Umbilical cord (tissue), 2 donors: ENCODE data around the gene WDR81. TPM values are rescaled to one million over a fixed set of nuclear protein-coding genes. Genes with fewer than 3 reads are reported as not detected.
"Not testable (repeated sequence)": the region's sequence is repeated elsewhere in the genome, so short reads cannot be mapped to it uniquely, and the experiment has no call there.

Experiments used
- DNase-seq: peaks from one replicate; pipeline ENCODE4 v3.0.0-alpha.2; 2015; ENCODE audit warnings: low spot score
- total RNA-seq: library from RNA; depleted of rRNA; stranded (reverse); fragments of >200 nt; gene quantifications from one replicate; pipeline ENCODE4 v1.2.3, GENCODE V29; 2014; ENCODE audit warnings: low replicate concordance; ENCODE audit not compliant: insufficient read depth

WDR81 gene
- total RNA-seq, 1 donor from 2014 or later = 12.0 TPM

GRCh38 chr17:1730326-1731193 is 6.1 kb downstream of the WDR81 start:
- DNase-seq = no peak

GRCh38 chr17:1731194-1731506 is 6.6 kb downstream of the WDR81 start:
- no peak for DNase-seq

GRCh38 chr17:1732241-1732832 is 7.8 kb downstream of the WDR81 start:
- DNase-seq = no peak

GRCh38 chr17:1732833-1733321 is 8.4 kb downstream of the WDR81 start:
- no peak for DNase-seq

DNA sequence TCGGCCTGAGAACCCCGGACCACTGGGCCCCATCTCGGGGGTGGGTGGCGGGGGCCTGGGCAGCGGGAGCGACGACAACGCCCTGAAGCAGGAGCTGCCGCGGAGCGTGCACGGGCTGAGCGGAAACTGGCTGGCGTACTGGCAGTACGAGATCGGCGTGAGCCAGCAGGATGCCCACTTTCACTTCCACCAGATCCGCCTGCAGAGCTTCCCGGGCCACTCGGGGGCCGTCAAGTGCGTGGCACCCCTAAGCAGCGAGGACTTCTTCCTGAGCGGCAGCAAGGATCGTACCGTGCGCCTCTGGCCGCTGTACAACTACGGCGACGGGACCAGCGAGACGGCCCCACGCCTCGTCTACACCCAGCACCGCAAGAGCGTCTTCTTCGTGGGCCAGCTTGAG is 9.3 kb downstream of the WDR81 start:
- no peak for DNase-seq

DNA sequence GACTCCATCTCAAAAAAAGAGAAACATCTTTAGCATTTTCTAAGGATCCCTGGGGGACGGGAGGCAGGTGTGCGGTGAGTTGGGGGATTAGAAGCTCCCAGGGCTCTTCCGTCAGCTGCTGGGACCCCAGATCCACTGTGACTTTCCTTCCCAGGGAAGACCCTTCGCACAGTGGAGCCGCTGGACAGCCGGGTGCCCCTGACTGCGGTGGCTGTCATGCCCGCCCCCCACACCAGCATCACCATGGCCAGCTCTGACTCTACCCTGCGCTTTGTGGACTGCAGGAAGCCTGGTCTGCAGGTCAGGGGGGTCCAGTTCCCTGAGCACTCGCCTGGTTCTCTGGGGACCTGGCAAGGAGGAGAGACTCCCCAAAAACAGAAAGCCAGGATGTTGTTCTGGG is 10.9 kb downstream of the WDR81 start:
- DNase-seq = no peak

GRCh38 chr17:1735834-1736347 is 11.4 kb downstream of the WDR81 start:
- DNase-seq = no peak

GRCh38 chr17:1736348-1737281 is 12.1 kb downstream of the WDR81 start:
- peak; percentile 85 for DNase-seq

GRCh38 chr17:1737531-1738291 is 13.2 kb downstream of the WDR81 start:
- DNase-seq = no peak

DNA sequence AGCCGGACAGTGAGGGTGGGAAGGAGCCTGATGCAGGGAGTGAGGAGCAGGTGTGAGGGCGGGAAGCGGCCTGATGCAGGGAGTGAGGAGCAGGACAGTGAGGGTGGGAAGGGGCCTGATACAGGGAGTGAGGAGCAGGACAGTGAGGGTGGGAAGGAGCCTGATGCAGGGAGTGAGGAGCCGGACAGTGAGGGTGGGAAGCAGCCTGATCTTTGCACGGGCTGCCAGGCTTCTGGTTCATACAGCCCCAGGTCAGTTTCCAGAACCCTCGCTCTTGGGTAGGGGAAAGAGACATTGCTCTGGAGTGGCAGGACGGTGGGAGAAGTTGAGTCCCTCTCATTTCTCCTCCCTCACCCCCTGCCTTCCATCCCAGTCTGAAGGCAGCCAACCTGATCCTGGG is 17.4 kb downstream of the WDR81 start:
- DNase-seq = not testable (repeated sequence)

DNA sequence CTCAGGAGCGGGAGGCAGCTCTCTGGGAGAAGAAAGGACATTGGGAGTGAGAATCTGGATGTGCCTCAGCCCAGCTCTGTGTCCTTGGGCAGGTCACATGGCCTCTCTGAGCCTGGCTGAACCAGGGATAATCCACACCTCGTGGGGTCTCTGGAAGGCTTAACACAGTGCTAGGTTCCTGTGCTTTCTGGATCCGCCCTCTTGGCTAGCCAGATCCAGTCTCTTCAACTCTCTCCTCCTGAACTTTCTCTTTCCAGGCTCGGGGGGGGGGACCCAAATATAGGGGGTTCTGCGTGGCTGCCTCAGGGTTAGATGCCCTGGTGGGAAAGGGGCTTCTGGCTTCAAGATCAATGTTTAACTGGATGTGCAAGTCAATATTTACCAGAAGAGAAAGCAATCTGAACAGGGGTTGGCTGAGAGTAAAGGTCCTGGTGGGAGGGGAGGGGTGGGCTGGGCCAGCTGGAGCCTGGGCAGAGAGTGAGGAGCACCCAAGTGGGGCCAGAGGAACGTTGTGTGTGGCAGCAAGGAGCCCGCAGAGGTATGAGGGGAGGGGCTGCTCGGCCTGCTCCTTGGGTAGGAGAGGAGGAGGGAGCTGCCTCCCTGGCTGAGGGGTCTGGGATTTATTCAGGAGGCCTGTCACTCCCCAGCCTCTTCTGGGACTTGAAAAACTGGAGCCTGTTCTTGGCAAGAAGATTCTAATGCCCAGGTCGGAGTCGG is 18.0 kb downstream of the WDR81 start, which contains the start of gene SERPINF2:
TSS of gene SERPINF2 (plus strand) at position 501 of the 717 bp plus-strand sequence. CDS start 2,125 bp downstream, outside the sequence.
- no peak for DNase-seq

GRCh38 chr17:1743088-1743439 is 18.6 kb downstream of the WDR81 start:
- DNase-seq = no peak

DNA sequence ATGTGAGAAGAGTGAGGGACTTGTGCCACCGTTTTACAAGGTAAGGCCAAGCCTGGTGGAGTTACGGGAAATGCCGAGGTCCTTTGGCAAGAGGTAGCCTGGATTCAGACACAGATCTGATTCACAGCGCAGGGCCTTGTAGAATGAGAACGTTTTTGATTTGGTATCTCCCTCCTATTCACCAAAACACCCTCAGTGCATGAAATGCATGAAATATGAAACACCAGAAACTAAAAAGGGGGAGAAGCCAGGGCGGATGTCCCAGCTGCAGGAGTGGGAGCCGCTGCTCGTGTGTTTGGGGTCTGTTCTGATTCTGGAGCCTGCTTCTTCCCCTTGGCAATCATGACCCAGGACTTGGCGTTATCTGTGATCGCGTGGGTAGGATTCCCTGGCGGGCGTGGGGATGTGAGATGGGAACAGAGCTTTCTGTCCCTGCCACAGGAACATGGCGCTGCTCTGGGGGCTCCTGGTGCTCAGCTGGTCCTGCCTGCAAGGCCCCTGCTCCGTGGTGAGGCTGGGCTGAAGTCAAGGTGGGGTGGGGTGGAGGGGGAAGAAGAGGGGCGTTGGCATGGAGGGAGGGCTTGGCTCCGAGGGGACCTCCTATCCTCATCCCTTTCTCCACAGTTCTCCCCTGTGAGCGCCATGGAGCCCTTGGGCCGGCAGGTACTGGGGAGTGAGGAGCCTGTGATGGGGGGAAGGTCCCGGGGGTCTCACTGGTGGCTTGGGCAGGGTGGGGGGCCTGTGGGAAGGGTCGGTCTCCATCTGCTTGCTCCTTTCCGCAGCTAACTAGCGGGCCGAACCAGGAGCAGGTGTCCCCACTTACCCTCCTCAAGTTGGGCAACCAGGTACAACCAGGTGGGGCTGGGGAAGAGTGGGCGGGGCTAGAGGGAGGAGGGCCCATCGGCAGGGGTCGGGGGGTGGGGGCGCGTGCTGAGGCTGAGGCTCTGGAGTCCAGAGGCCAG is 20.3 kb downstream of the WDR81 start:
- no peak for DNase-seq

DNA sequence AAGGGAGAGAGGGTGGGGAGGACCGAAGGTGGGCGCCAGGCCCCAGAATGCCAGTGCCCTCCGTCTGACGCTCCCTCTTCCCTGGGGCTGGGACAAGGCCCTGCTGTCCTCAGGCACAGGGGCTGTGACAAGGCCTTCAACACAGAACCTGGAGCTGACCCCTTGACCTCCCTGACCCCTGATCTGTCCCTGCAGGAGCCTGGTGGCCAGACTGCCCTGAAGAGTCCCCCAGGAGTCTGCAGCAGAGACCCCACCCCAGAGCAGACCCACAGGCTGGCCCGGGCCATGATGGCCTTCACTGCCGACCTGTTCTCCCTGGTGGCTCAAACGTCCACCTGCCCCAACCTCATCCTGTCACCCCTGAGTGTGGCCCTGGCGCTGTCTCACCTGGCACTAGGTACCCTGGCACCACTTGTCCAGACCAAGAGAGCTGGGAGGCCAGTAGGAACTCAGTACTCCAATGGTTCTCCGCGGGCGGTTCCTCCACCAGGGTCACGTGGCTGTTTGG is 21.1 kb downstream of the WDR81 start:
- DNase-seq = no peak

DNA sequence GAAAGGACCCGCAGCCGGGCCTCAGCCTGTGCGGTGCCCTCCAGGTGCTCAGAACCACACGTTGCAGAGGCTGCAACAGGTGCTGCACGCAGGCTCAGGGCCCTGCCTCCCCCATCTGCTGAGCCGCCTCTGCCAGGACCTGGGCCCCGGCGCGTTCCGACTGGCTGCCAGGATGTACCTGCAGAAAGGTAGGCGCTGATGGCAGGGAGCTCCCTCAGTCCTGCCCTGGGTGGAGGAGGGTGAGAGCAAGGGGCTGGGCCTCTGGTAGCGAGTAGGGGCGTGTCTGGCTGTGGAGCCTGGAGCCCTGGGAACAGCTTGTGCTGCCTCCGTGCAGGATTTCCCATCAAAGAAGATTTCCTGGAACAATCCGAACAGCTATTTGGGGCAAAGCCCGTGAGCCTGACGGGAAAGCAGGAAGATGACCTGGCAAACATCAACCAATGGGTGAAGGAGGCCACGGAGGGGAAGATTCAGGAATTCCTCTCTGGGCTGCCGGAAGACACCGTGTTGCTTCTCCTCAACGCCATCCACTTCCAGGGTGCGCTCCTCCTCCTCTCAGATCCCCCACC is 22.6 kb downstream of the WDR81 start:
- DNase-seq = peak; percentile 66

DNA sequence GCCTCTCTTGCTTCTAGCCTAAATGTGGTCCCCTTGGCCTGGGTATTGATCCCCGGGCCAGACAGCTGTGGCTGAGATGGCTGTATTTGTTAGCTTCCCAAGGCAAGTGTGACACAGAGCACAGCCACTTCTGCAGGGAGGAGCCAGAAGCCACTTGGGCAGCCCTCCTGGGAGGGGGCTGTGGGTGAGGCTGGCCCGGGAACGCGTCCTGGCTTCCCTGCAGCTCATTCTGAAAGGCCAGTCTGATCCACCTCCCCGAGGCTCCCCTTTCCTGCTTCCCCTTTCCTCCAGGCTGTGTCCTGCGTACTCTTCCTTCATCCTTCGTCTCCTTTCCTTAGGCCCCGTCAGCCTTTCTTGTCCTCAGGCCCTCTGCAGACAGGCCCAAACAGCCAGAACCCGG is 26.1 kb downstream of the WDR81 start:
- no peak for DNase-seq

DNA sequence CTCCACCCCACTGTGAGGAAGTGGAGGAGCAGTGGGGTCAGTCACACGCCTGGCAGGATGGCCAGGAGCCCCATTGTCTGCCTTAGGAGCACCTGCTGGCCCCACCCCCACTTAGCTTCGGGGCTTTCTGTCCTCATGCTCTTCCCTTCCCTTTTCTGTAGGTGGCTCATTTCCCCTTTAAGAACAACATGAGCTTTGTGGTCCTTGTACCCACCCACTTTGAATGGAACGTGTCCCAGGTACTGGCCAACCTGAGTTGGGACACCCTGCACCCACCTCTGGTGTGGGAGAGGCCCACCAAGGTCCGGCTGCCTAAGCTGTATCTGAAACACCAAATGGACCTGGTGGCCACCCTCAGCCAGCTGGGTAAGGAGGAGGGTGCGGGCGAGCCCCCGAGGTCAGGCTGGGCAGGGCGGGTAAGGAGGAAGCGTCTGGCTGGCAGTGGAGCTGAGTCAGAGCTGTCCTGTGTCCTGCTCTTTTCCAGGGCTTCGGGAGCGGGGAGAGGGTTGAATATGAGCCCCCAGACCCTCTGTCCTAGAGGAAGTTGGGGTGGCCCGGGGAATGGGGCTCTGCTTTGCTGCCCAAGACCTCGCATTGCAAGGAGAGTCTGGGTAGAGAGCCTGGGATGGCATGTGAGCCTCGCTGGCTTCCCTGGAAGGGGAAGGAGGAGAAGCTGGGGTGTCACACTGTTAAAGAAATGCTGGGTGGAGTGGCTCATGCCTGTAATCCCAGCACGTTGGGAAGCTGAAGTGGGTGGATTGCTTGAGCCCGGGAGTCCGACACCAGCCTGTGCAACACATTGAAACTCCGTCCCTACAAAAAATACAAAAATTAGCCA is 28.1 kb downstream of the WDR81 start:
- no peak for DNase-seq
